Mucosa of descending colon (tissue), 3 donors: ENCODE data around the gene NETO2. TPM values are rescaled to one million over a fixed set of nuclear protein-coding genes. Genes with fewer than 3 reads are reported as not detected.
A peak's percentile ranks its signal among the peaks of the same experiment; 100 is the strongest.

Experiments used
- ATAC-seq: fragments of 200-7000 bp; cut with Tn5 transposase; one replicate; pipeline ENCODE4 v1.9.1; 2020; ENCODE audit warnings: mild to moderate bottlenecking, moderate library complexity
- DNase-seq, 3 donors: peaks; one replicate each; pipeline ENCODE4 v3.0.0-alpha.2; 2020
- H3K36me3 ChIP-seq: fragments of 200-600 bp; one replicate; pipeline ENCODE4 v1.8.0; 2021; ENCODE audit warnings: low read depth, mild to moderate bottlenecking
- H3K4me1 ChIP-seq: fragments of 200-600 bp; one replicate; pipeline ENCODE4 v1.8.0; 2021; ENCODE audit warnings: low read depth, mild to moderate bottlenecking
- H3K4me3 ChIP-seq: fragments of 200-600 bp; one replicate; pipeline ENCODE4 v1.8.0; 2021; ENCODE audit warnings: mild to moderate bottlenecking
- H3K9me3 ChIP-seq: fragments of 200-600 bp; one replicate; pipeline ENCODE4 v1.8.0; 2021; ENCODE audit warnings: mild to moderate bottlenecking
- intact Hi-C, 2 donors: fragments of 100-400 bp; cut with DNase I in 1 of 2; cut with micrococcal nuclease in 1 of 2; formaldehyde crosslinking; loops; one replicate each; pipeline versions ENCODE4 v1.11.0 to v1.11.1; 2022; cut with DNase I, micrococcal nuclease
- total RNA-seq, 3 donors: library from RNA; stranded (reverse); fragmentation: NEBNext Ultra II Directional in 2 of 3; extraction: Animal tissue kit (Norgen Biotek cat#: 25700) in 2 of 3; gene quantifications; one replicate each; pipeline versions ENCODE4 v1.2.1 to v1.2.4, GENCODE V29; 2021 to 2023
- TF ChIP-seq, protein P1 (sequence below): fragments of 200-600 bp; IDR thresholded peaks from one replicate; pipeline ENCODE4 v1.8.0; 2022; ENCODE audit warnings: antibody characterized with exemption, mild to moderate bottlenecking
- donor health status: DM: no; HTN: no; CAD: no; lungs with moderate emphysema.
- donor health status: DM: no; HTN: no; CAD: no.
- donor health status: DM: no; HTN: yes; CAD: no.

Gene NETO2
- total RNA-seq, 3 donors from 2014 or later, result 9.1 to 43.1 (median 10.3) TPM

DNA sequence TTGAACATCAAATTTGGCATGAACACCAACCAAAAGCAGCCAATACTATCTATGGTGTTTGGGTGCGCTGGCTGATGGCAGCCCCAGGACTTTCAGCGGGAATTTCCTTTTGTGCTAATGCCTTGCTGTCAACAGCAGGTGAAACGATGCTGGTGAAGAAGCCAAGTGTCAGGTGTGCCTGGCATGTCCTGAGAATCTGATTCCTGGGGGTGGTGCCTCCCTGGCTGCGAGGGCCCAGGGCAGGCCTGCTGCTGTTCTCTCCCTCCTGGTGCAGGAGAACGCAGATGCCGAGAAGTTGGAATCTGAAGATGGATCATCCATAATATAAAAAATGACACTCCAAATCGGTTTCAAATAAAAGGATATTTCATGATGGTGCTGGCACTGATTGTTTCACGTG, 108.3 kb downstream of the NETO2 start:
- intact Hi-C loops, result no loop called here
- DNase-seq (no peak), ATAC-seq (no peak)
- Histone ChIP-seq H3K4me1 (no peaks in the 10 kb centered on the region), H3K36me3 (no peaks in the 10 kb centered on the region), H3K9me3 (no peaks in the 10 kb centered on the region), H3K4me3 (no peak overlapping the region)
- TF ChIP-seq, protein P1, sequence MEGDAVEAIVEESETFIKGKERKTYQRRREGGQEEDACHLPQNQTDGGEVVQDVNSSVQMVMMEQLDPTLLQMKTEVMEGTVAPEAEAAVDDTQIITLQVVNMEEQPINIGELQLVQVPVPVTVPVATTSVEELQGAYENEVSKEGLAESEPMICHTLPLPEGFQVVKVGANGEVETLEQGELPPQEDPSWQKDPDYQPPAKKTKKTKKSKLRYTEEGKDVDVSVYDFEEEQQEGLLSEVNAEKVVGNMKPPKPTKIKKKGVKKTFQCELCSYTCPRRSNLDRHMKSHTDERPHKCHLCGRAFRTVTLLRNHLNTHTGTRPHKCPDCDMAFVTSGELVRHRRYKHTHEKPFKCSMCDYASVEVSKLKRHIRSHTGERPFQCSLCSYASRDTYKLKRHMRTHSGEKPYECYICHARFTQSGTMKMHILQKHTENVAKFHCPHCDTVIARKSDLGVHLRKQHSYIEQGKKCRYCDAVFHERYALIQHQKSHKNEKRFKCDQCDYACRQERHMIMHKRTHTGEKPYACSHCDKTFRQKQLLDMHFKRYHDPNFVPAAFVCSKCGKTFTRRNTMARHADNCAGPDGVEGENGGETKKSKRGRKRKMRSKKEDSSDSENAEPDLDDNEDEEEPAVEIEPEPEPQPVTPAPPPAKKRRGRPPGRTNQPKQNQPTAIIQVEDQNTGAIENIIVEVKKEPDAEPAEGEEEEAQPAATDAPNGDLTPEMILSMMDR, result no peak

DNA sequence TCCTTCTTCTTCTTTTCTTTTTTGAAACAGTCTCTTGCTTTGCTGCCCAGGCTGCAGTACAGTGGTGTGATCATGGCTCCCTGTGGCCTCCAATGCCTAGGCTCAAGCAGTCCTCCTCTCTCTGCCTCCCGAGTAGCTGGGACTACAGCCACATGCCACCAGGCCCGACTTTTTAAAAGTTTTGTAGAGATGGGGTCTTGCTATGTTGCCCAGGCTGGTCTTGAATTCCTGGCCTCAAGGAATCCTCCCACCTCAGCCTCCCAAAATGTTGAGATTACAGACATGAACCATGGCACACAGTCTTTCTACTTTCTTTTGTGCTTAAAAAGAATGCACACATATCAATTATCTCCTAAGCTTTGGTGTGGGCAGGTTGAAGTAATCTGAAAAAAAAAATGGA, 109.3 kb downstream of the NETO2 start:
- H3K36me3 ChIP-seq, result no peaks in the 10 kb centered on the region
- intact Hi-C loops, result no loop called here
- ATAC-seq, result no peak
- H3K9me3 ChIP-seq, result no peaks in the 10 kb centered on the region
- H3K4me1 ChIP-seq, result no peaks in the 10 kb centered on the region
- no peak overlapping the region for H3K4me3 ChIP-seq
- TF ChIP-seq, protein P1, result no peak
- DNase-seq, result no peak

DNA sequence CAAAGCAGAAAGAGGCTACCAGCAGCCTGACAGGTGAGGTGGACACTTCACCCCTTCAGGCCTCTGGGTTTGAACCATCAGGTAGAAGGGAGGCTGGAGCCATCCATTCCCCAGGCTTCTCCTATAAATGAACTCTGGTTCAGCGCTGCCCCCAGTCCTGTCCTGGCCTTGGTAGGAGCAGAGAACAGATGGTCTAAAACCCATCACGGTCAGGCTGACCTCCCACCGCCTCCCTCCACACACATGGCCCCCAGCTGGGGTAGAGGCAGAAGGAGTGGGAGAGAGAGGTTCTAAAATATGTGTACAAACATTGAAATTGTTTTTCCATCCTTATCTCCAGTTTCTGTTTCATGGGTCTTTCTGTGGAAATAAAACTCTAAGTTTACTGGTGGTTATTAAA, 110.6 kb downstream of the NETO2 start:
- H3K9me3 ChIP-seq, result no peaks in the 10 kb centered on the region
- no peak overlapping the region for H3K4me3 ChIP-seq
- no peak for ATAC-seq
- no peak for DNase-seq
- H3K4me1 ChIP-seq, result peaks cover 10% of the 10 kb centered on the region
- no peaks in the 10 kb centered on the region for H3K36me3 ChIP-seq
- TF ChIP-seq, protein P1, result no peak
- intact Hi-C loops, result no loop called here

DNA sequence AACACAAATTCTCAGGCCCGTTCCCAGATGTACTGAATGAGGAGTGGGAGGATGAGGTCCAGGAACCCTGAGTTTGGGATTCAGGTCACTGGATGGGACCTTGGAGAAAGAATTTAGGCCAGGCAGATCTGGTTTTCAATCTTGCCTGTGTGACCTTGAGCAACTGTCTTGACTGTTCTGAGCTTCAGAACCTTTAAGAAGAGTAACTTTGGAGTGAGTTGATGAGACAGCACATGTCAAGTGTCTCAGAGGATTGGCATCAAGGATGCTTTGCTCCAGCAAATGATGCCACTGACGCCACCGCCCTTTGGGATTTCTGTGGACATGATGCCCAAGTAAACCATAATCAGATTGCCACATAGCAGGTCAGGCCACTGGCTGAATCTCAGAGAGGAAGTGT, 114.0 kb downstream of the NETO2 start:
- TF ChIP-seq, protein P1, result no peak
- no peaks in the 10 kb centered on the region for H3K36me3 ChIP-seq
- DNase-seq, result no peak
- intact Hi-C loops, result no loop called here
- no peak for ATAC-seq
- H3K9me3 ChIP-seq, result no peaks in the 10 kb centered on the region
- H3K4me3 ChIP-seq, result no peak overlapping the region
- peaks cover 10% of the 10 kb centered on the region for H3K4me1 ChIP-seq

DNA sequence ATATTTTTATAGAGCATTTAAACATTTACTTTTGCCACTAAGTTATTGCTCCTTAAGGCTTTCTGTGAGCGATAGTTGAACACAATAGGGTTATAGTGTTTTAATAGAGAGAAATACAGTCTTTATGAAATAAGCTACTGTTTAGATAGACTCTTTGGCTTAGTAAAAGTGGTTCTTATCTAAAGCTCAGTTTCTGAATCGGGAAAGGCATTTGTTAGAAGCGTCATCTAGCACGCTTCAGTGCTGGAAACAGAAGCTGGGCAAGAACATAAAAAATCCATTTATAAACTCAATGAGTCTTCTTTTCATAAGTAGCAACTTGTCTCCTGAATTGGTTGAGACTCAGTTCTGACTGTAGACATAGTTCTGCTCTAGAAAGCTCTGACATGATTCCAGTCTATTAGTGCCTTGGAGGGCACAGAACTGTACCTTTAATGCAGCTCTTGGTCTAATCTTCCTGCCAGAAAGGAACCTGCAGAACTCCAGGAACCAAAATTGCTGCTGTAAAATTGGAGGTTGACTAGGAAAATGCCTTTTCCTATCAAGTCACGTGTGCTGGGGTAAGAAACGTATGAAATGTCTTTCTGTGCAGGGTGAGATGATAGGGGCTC, 114.9 kb downstream of the NETO2 start:
- Histone ChIP-seq H3K36me3 (no peaks in the 10 kb centered on the region), H3K9me3 (no peaks in the 10 kb centered on the region), H3K4me1 (peaks cover 10% of the 10 kb centered on the region), H3K4me3 (no peak overlapping the region)
- intact Hi-C loops, result no loop called here
- peak; percentile 21 for ATAC-seq
- DNase-seq, result no peak
- TF ChIP-seq, protein P1, result no peak

Other genes starting within 250 kb of the NETO2 start
- 10 to 100 TPM; 55.5 to 74.7 (median 59.6) TPM for gene DNAJA2, start 170.3 kb downstream of the NETO2 start, total RNA-seq